Neural progenitor cell (in vitro differentiated cells): ENCODE results near the gene LYVE1.

Source experiments
- CTCF ChIP-seq: fragments of 200-600 bp; sonication (generic); IDR thresholded peaks from 2 replicates; pipeline ENCODE4 v1.5.1; 2017; ENCODE audit warnings: antibody characterized with exemption, mild to moderate bottlenecking
- EZH2 ChIP-seq: fragments of 200-600 bp; sonication (generic); IDR thresholded peaks from 2 replicates; pipeline ENCODE4 v1.6.1; 2017; ENCODE audit warnings: antibody characterized with exemption, mild to moderate bottlenecking, moderate library complexity
- EZH2phosphoT487 ChIP-seq: fragments of 200-600 bp; sonication (generic); IDR thresholded peaks from 2 replicates; pipeline ENCODE4 v1.6.1; 2017; ENCODE audit warnings: antibody characterized with exemption

GRCh38 chr11:10611979-10612862 lies 43.8 kb upstream of the LYVE1 start:
- TF ChIP-seq CTCF (no peak), EZH2phosphoT487 (no peak), EZH2 (no peak)
